GM12878 (cell line): ENCODE data around the gene ZDHHC5. TPM values are rescaled to one million over a fixed set of nuclear protein-coding genes. Genes with fewer than 3 reads are reported as not detected.

ENCODE experiments used
- BACH1 ChIP-seq: fragments of 450-650 bp; IDR thresholded peaks from 2 replicates; pipeline ENCODE4 v1.6.1; 2017; ENCODE audit warnings: mild to moderate bottlenecking, borderline replicate concordance
- CEBPB ChIP-seq, 2 experiments: fragments of 150-350 bp in 1 of 2; IDR thresholded peaks; 2 replicates each; pipeline ENCODE4 v1.6.1; 2012 to 2014; ENCODE audit warnings: low read depth in 2 of 2, low read length in 2 of 2, borderline replicate concordance in 1 of 2, inconsistent platforms in 1 of 2
- FOXM1 ChIP-seq: IDR thresholded peaks from 2 replicates; pipeline ENCODE4 v1.6.1; 2012; ENCODE audit warnings: low read depth, mild to moderate bottlenecking, inconsistent platforms, low read length, moderate library complexity
- HDGF ChIP-seq: fragments of 450-650 bp; IDR thresholded peaks from 2 replicates; pipeline ENCODE4 v1.6.1; 2016; ENCODE audit warnings: antibody characterized with exemption
- IRF4 ChIP-seq: IDR thresholded peaks from 2 replicates; pipeline ENCODE4 v1.6.1; 2011; ENCODE audit warnings: low read depth, low read length
- JUNB ChIP-seq: IDR thresholded peaks from 2 replicates; pipeline ENCODE4 v1.6.1; 2016; ENCODE audit warnings: antibody characterized with exemption, mild to moderate bottlenecking
- MTA3 ChIP-seq: IDR thresholded peaks from 2 replicates; pipeline ENCODE4 v1.6.1; 2012; ENCODE audit warnings: low read length, inconsistent platforms, borderline replicate concordance
- MXI1 ChIP-seq: fragments of 150-350 bp; IDR thresholded peaks from 2 replicates; pipeline ENCODE4 v1.6.1; 2011; ENCODE audit warnings: low read depth, mild to moderate bottlenecking, inconsistent platforms, low read length, improper control_type of control experiment
- NR2C2 ChIP-seq: IDR thresholded peaks from 2 replicates; pipeline ENCODE4 v1.6.1; 2011; ENCODE audit warnings: borderline replicate concordance, low read depth; ENCODE audit not compliant: control insufficient read depth, insufficient read length
- PML ChIP-seq: IDR thresholded peaks from 2 replicates; pipeline ENCODE4 v1.6.1; 2012; ENCODE audit warnings: low read length, inconsistent platforms
- POU2F2 ChIP-seq: IDR thresholded peaks from 3 replicates; pipeline ENCODE4 v1.6.1; 2011; ENCODE audit warnings: low read depth, mild to moderate bottlenecking, low read length, borderline replicate concordance
- RBBP5 ChIP-seq: fragments of 200-600 bp; sonication (generic); conservative IDR thresholded peaks from 2 replicates; pipeline ENCODE4 v1.6.1; 2016
- RELA ChIP-seq: fragments of 450-650 bp; IDR thresholded peaks from 2 replicates; pipeline ENCODE4 v1.8.0; 2014; ENCODE audit warnings: borderline replicate concordance; ENCODE audit not compliant: partially characterized antibody
- TARDBP ChIP-seq: IDR thresholded peaks from 2 replicates; pipeline ENCODE4 v1.6.1; 2016; ENCODE audit warnings: borderline replicate concordance
- YY1 ChIP-seq: IDR thresholded peaks from 2 replicates; pipeline ENCODE4 v1.6.1; 2011; ENCODE audit warnings: low read depth, mild to moderate bottlenecking, low read length
- ZNF207 ChIP-seq: fragments of 450-650 bp; IDR thresholded peaks from 2 replicates; pipeline ENCODE4 v1.6.1; 2014; ENCODE audit warnings: antibody characterized with exemption, mild to moderate bottlenecking, borderline replicate concordance
- polyA plus RNA-seq, 11 experiments: library from polyadenylated mRNA; depleted of rRNA in 4 of 11; unstranded in 6 of 11; stranded (reverse) in 5 of 11; fragments of >200 nt; fragmentation: Nextera tagmentation in 4 of 11; fragmentation: Illumina TruSeq in 1 of 11; extraction: Ambion mirVana in 4 of 11; extraction: Trizol in 1 of 11; gene quantifications; 1 replicate in 1 of 11; 2 replicates in 10 of 11; pipeline versions ENCODE4 v1.2.1 to v1.2.3, GENCODE V29; 2011 to 2016; ENCODE audit warnings: inconsistent platforms in 2 of 11, missing spikeins in 2 of 11, low read depth in 1 of 11
- total RNA-seq, 4 experiments: library from RNA; depleted of rRNA in 3 of 4; stranded (reverse); fragments of >200 nt in 3 of 4; fragmentation: Illumina TruSeq in 1 of 4; extraction: Trizol in 1 of 4; gene quantifications; 2 replicates each; pipeline versions ENCODE4 v1.2.1 to v1.2.3, GENCODE V29; 2013 to 2021
- TF ChIP-seq, protein P1 (sequence below): fragments of 450-650 bp; conservative IDR thresholded peaks from 2 replicates; pipeline ENCODE4 v1.6.1; 2017; ENCODE audit warnings: mild to moderate bottlenecking, moderate library complexity
- TF ChIP-seq, protein P2 (sequence below): fragments of 450-650 bp; IDR thresholded peaks from 2 replicates; pipeline ENCODE4 v1.6.1; 2017; ENCODE audit warnings: mild to moderate bottlenecking, moderate library complexity
- TF ChIP-seq, protein P3 (sequence below): IDR thresholded peaks from 2 replicates; pipeline ENCODE4 v1.6.1; 2011; ENCODE audit warnings: mild to moderate bottlenecking, low read depth, low read length, moderate library complexity; ENCODE audit not compliant: insufficient replicate concordance
- TF ChIP-seq, protein P4 (sequence below): fragments of 450-650 bp; IDR thresholded peaks from 2 replicates; pipeline ENCODE4 v1.6.1; 2014; ENCODE audit warnings: mild to moderate bottlenecking

ZDHHC5 gene
- total and polyA plus RNA-seq, 10 of the 15 experiments (the other 5 are each of a cell fraction or from before 2014, with no cell fraction given): 3.9 to 61.3 (median 37.6) TPM

DNA sequence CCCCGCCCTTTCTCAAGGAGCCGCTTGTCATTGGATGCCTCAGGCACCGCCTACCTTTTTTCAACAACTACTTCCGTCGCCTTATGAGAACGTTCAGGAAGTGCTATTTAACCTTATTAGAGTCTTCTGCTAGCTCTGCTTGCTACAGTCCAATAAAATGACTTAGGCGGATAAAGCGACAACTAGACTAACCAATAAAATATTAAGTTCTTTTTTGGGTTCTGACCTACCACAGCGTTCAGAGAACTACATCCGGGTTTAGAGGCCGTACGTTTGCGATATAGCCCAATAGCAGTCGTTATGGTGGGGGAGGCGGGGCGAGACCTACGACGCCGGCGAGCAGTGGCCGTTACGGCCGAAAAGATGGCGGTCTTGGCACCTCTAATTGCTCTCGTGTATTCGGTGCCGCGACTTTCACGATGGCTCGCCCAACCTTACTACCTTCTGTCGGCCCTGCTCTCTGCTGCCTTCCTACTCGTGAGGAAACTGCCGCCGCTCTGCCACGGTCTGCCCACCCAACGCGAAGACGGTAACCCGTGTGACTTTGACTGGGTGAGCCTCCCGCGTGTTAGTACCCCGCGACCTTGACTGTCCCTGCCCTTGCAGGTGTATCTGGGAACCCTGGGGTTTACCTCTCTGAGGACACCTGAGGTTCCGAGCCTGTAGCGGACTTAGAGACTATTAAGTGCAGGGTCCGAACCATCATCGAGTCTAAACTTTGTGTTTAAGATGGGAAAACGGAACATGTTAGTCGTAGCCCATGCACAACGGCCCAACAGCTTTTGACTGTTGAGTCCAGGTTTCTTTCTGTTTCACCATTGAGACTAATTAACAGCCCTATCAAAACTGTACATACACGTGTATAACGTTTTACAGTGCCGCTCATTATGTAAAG lies 44.6 kb downstream of the ZDHHC5 start, which contains the start of gene TMX2 (continued):
- TF ChIP-seq BACH1 (peak; percentile 60; the same call in 1 of the 2 replicates), JUNB (no peak), PML (no peak), POU2F2 (0 out of 3 replicates have a peak, but pooled peaks have one; percentile 26), ZNF207 (0 out of 2 replicates have a peak, but pooled peaks have one; percentile 33), YY1 (peak; percentile 97), MXI1 (no peak; the same call in 1 of the 2 replicates), RBBP5 (no peak), RELA (no peak), TARDBP (no peak), HDGF (peak; percentile 77; the same call in 1 of the 2 replicates), NR2C2 (no peak), FOXM1 (no peak), IRF4 (no peak), CEBPB (IDR thresholded peaks at IDR 0.05; ENCODE audit: borderline replicate concordance in 1 of 2, low read depth in 2 of 2, low read length in 2 of 2) (no peak), MTA3 (no peak)
- TF ChIP-seq, protein P1, sequence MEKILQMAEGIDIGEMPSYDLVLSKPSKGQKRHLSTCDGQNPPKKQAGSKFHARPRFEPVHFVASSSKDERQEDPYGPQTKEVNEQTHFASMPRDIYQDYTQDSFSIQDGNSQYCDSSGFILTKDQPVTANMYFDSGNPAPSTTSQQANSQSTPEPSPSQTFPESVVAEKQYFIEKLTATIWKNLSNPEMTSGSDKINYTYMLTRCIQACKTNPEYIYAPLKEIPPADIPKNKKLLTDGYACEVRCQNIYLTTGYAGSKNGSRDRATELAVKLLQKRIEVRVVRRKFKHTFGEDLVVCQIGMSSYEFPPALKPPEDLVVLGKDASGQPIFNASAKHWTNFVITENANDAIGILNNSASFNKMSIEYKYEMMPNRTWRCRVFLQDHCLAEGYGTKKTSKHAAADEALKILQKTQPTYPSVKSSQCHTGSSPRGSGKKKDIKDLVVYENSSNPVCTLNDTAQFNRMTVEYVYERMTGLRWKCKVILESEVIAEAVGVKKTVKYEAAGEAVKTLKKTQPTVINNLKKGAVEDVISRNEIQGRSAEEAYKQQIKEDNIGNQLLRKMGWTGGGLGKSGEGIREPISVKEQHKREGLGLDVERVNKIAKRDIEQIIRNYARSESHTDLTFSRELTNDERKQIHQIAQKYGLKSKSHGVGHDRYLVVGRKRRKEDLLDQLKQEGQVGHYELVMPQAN: peak; percentile 85
- TF ChIP-seq, protein P2, sequence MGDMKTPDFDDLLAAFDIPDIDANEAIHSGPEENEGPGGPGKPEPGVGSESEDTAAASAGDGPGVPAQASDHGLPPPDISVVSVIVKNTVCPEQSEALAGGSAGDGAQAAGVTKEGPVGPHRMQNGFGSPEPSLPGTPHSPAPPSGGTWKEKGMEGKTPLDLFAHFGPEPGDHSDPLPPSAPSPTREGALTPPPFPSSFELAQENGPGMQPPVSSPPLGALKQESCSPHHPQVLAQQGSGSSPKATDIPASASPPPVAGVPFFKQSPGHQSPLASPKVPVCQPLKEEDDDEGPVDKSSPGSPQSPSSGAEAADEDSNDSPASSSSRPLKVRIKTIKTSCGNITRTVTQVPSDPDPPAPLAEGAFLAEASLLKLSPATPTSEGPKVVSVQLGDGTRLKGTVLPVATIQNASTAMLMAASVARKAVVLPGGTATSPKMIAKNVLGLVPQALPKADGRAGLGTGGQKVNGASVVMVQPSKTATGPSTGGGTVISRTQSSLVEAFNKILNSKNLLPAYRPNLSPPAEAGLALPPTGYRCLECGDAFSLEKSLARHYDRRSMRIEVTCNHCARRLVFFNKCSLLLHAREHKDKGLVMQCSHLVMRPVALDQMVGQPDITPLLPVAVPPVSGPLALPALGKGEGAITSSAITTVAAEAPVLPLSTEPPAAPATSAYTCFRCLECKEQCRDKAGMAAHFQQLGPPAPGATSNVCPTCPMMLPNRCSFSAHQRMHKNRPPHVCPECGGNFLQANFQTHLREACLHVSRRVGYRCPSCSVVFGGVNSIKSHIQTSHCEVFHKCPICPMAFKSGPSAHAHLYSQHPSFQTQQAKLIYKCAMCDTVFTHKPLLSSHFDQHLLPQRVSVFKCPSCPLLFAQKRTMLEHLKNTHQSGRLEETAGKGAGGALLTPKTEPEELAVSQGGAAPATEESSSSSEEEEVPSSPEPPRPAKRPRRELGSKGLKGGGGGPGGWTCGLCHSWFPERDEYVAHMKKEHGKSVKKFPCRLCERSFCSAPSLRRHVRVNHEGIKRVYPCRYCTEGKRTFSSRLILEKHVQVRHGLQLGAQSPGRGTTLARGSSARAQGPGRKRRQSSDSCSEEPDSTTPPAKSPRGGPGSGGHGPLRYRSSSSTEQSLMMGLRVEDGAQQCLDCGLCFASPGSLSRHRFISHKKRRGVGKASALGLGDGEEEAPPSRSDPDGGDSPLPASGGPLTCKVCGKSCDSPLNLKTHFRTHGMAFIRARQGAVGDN: no peak
- TF ChIP-seq, protein P3, sequence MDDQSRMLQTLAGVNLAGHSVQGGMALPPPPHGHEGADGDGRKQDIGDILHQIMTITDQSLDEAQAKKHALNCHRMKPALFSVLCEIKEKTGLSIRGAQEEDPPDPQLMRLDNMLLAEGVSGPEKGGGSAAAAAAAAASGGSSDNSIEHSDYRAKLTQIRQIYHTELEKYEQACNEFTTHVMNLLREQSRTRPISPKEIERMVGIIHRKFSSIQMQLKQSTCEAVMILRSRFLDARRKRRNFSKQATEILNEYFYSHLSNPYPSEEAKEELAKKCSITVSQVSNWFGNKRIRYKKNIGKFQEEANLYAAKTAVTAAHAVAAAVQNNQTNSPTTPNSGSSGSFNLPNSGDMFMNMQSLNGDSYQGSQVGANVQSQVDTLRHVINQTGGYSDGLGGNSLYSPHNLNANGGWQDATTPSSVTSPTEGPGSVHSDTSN: peak; percentile 91
- TF ChIP-seq, protein P4, sequence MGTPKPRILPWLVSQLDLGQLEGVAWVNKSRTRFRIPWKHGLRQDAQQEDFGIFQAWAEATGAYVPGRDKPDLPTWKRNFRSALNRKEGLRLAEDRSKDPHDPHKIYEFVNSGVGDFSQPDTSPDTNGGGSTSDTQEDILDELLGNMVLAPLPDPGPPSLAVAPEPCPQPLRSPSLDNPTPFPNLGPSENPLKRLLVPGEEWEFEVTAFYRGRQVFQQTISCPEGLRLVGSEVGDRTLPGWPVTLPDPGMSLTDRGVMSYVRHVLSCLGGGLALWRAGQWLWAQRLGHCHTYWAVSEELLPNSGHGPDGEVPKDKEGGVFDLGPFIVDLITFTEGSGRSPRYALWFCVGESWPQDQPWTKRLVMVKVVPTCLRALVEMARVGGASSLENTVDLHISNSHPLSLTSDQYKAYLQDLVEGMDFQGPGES: peak; percentile 89
